Activated CD4-positive, alpha-beta T cell treated with anti-CD3 and anti-CD28 coated beads, Interleukin-2, amount 10 ng/mL, durations not matched to agents 7 days and 5 days (primary cell): ENCODE data around the gene DOP1B. TPM values are rescaled to one million over a fixed set of nuclear protein-coding genes. Genes with fewer than 3 reads are reported as not detected.
"Not testable (repeated sequence)": the region's sequence is repeated elsewhere in the genome, so short reads cannot be mapped to it uniquely, and the experiment has no call there.

Experiments
- CTCF ChIA-PET: fragments of 350-600 bp; sonication (Branson Sonifier 250); formaldehyde crosslinking; loops from one replicate; lab custom pipeline; 2021; ENCODE audit warnings: antibody characterized with exemption; lab: Charles Lee
- POLR2A ChIA-PET: fragments of 350-600 bp; sonication (Branson Sonifier 250); formaldehyde crosslinking; loops from one replicate; lab custom pipeline; 2021; ENCODE audit warnings: antibody characterized with exemption; lab: Charles Lee
- DNase-seq: peaks from one replicate; pipeline ENCODE4 v3.0.0-alpha.2; 2020
- H3K27ac Mint-ChIP-seq: one replicate; pipeline ENCODE4 v1.8.0; 2021; ENCODE audit warnings: mild to moderate bottlenecking, moderate library complexity, mixed read lengths
- H3K27me3 Mint-ChIP-seq: one replicate; pipeline ENCODE4 v1.8.0; 2021; ENCODE audit warnings: mixed read lengths
- H3K36me3 Mint-ChIP-seq: one replicate; pipeline ENCODE4 v1.8.0; 2021; ENCODE audit warnings: low read depth, mixed read lengths
- H3K4me1 Mint-ChIP-seq: one replicate; pipeline ENCODE4 v1.8.0; 2021; ENCODE audit warnings: mixed read lengths
- H3K4me3 Mint-ChIP-seq: one replicate; pipeline ENCODE4 v1.8.0; 2021; ENCODE audit warnings: mild to moderate bottlenecking, moderate library complexity, mixed read lengths
- H3K9me3 Mint-ChIP-seq: one replicate; pipeline ENCODE4 v1.8.0; 2021; ENCODE audit warnings: mixed read lengths
- total RNA-seq, 2 experiments: library from RNA; stranded (reverse); gene quantifications; one replicate each; pipeline ENCODE4 v1.2.3, GENCODE V29; 2021

The DOP1B gene
- total RNA-seq, 2 experiments from 2014 or later = 24.6 to 24.7 TPM

GRCh38 chr21:36126621-36127110 is 30.0 kb upstream of the DOP1B start:
- Mint-ChIP-seq H3K36me3 (peaks cover 5% of the 10 kb centered on the region), H3K27me3 (peaks cover 4% of the 10 kb centered on the region), H3K4me1 (peaks cover 30% of the 10 kb centered on the region), H3K27ac (no peak overlapping the region), H3K9me3 (no peaks in the 10 kb centered on the region), H3K4me3 (no peak overlapping the region)
- CTCF ChIA-PET = interaction anchor here (0.5 to 1.7 kb wide), 2 partner anchors 11 to 96 kb away, joined by 3 to 6 read pairs; no protein-coding TSS in a partner anchor
- POLR2A ChIA-PET = no interaction called here
- DNase-seq = no peak

- ChIA-PET POLR2A (no interaction called here), CTCF (interaction anchor here (0.7 to 1.7 kb wide), 2 partner anchors 12 to 14 kb away, joined by 3 to 6 read pairs; no protein-coding TSS in a partner anchor)
- Mint-ChIP-seq H3K9me3 (no peaks in the 10 kb centered on the region), H3K27ac (peak overlapping the region; percentile 9), H3K4me3 (no peak overlapping the region), H3K36me3 (peaks cover 9% of the 10 kb centered on the region), H3K4me1 (peaks cover 35% of the 10 kb centered on the region), H3K27me3 (peaks cover 4% of the 10 kb centered on the region)
- DNase-seq = no peak
Observed at GRCh38 chr21:36127250-36127904, 29.2 kb upstream of the DOP1B start.

- Mint-ChIP-seq H3K4me3 (no peak overlapping the region), H3K27ac (peak overlapping the region; percentile 33), H3K9me3 (no peaks in the 10 kb centered on the region), H3K36me3 (peaks cover 11% of the 10 kb centered on the region), H3K4me1 (peaks cover 35% of the 10 kb centered on the region), H3K27me3 (peaks cover 4% of the 10 kb centered on the region)
- ChIA-PET CTCF (interaction anchor here (1.7 kb wide), 1 partner anchor 13 kb away, joined by 6 read pairs; no protein-coding TSS in a partner anchor), POLR2A (no interaction called here)
- no peak for DNase-seq
Observed at GRCh38 chr21:36127977-36128376, 28.6 kb upstream of the DOP1B start.

GRCh38 chr21:36129219-36129618 is 27.4 kb upstream of the DOP1B start:
- peaks cover 40% of the 10 kb centered on the region for H3K4me1 Mint-ChIP-seq
- no peaks in the 10 kb centered on the region for H3K9me3 Mint-ChIP-seq
- H3K4me3 Mint-ChIP-seq = peak overlapping the region; percentile 23
- H3K27me3 Mint-ChIP-seq = peaks cover 4% of the 10 kb centered on the region
- POLR2A ChIA-PET = no interaction called here
- peak overlapping the region; percentile 37 for H3K27ac Mint-ChIP-seq
- CTCF ChIA-PET = interaction anchor here (1.1 kb wide), 1 partner anchor 131 kb away, joined by 3 read pairs; no protein-coding TSS in a partner anchor
- no peak for DNase-seq
- peaks cover 11% of the 10 kb centered on the region for H3K36me3 Mint-ChIP-seq

- Mint-ChIP-seq H3K27ac (peak overlapping the region; percentile 68), H3K36me3 (peaks cover 11% of the 10 kb centered on the region), H3K4me3 (peak overlapping the region; percentile 77), H3K4me1 (peaks cover 43% of the 10 kb centered on the region)
- H3K27me3 Mint-ChIP-seq, POLR2A ChIA-PET, H3K9me3 Mint-ChIP-seq, CTCF ChIA-PET, DNase-seq: not testable (repeated sequence)
Observed at GRCh38 chr21:36130414-36130762, 26.2 kb upstream of the DOP1B start.

- H3K27me3 Mint-ChIP-seq, POLR2A ChIA-PET, H3K27ac Mint-ChIP-seq, CTCF ChIA-PET, H3K9me3 Mint-ChIP-seq, DNase-seq: not testable (repeated sequence)
- peak overlapping the region; percentile 77 for H3K4me3 Mint-ChIP-seq
- H3K36me3 Mint-ChIP-seq = peaks cover 11% of the 10 kb centered on the region
- peaks cover 40% of the 10 kb centered on the region for H3K4me1 Mint-ChIP-seq
Observed at GRCh38 chr21:36130839-36131238, 25.8 kb upstream of the DOP1B start.

GRCh38 chr21:36132696-36133095 is 23.9 kb upstream of the DOP1B start:
- Mint-ChIP-seq H3K4me1 (peaks cover 51% of the 10 kb centered on the region), H3K27me3 (peaks cover 2% of the 10 kb centered on the region), H3K27ac (no peak overlapping the region), H3K36me3 (peaks cover 13% of the 10 kb centered on the region), H3K9me3 (no peaks in the 10 kb centered on the region), H3K4me3 (no peak overlapping the region)
- no peak for DNase-seq
- ChIA-PET POLR2A (no interaction called here), CTCF (interaction anchor here (0.8 kb wide), 1 partner anchor 14 kb away, joined by 3 read pairs; no protein-coding TSS in a partner anchor)

- POLR2A ChIA-PET = interaction anchor here (1.4 kb wide), 1 partner anchor 163 kb away, joined by 5 read pairs; no protein-coding TSS in a partner anchor
- CTCF ChIA-PET = no interaction called here
- Mint-ChIP-seq H3K4me3 (peak within 1 kb of the TSS; percentile 88), H3K9me3 (no peaks in the 10 kb centered on the region), H3K27ac (peak within 1 kb of the TSS; percentile 97), H3K4me1 (peaks cover 43% of the 10 kb centered on the region), H3K27me3 (no peaks in the 10 kb centered on the region), H3K36me3 (peaks cover 24% of the 10 kb centered on the region)
- DNase-seq = peak; percentile 64
Observed at GRCh38 chr21:36134803-36135390, 21.7 kb upstream of the DOP1B start, which contains the start of gene CBR3. Gene CBR3, plus strand, starts transcription at chr21:36135079. Its CDS starts 114 bp downstream, at chr21:36135193.

- H3K27ac Mint-ChIP-seq = peak overlapping the region; percentile 97
- H3K4me3 Mint-ChIP-seq = peak overlapping the region; percentile 88
- no peaks in the 10 kb centered on the region for H3K27me3 Mint-ChIP-seq
- peak; percentile 73 for DNase-seq
- ChIA-PET CTCF (interaction anchor here (1.4 to 2.9 kb wide), 2 partner anchors 17 to 195 kb away, joined by 4 to 7 read pairs; no protein-coding TSS in a partner anchor), POLR2A (interaction anchor here (1.0 to 1.4 kb wide), 2 partner anchors 70 to 163 kb away, joined by 3 to 5 read pairs; no protein-coding TSS in a partner anchor)
- H3K9me3 Mint-ChIP-seq = no peaks in the 10 kb centered on the region
- peaks cover 27% of the 10 kb centered on the region for H3K36me3 Mint-ChIP-seq
- H3K4me1 Mint-ChIP-seq = peaks cover 40% of the 10 kb centered on the region
Observed at GRCh38 chr21:36135391-36136102, 21.1 kb upstream of the DOP1B start.

- H3K9me3 Mint-ChIP-seq, POLR2A ChIA-PET, H3K27me3 Mint-ChIP-seq, H3K27ac Mint-ChIP-seq, DNase-seq, H3K4me3 Mint-ChIP-seq: not testable (repeated sequence)
- H3K4me1 Mint-ChIP-seq = peaks cover 38% of the 10 kb centered on the region
- CTCF ChIA-PET = interaction anchor here (1.4 to 1.7 kb wide), 2 partner anchors 13 to 67 kb away, joined by 4 to 5 read pairs; no protein-coding TSS in a partner anchor
- peaks cover 33% of the 10 kb centered on the region for H3K36me3 Mint-ChIP-seq
Observed at GRCh38 chr21:36139791-36140190, 16.8 kb upstream of the DOP1B start.

- H3K9me3 Mint-ChIP-seq = peaks cover 3% of the 10 kb centered on the region
- peaks cover 45% of the 10 kb centered on the region for H3K36me3 Mint-ChIP-seq
- H3K27me3 Mint-ChIP-seq = no peaks in the 10 kb centered on the region
- no peak overlapping the region for H3K4me3 Mint-ChIP-seq
- H3K4me1 Mint-ChIP-seq = peaks cover 45% of the 10 kb centered on the region
- POLR2A ChIA-PET = no interaction called here
- DNase-seq = peak; percentile 95
- CTCF ChIA-PET = interaction anchor here (1.0 to 1.6 kb wide), 4 partner anchors 9 to 14 kb away, joined by 3 to 7 read pairs (median 5); no protein-coding TSS in a partner anchor
- H3K27ac Mint-ChIP-seq = peak overlapping the region; percentile 60
Observed at GRCh38 chr21:36141513-36141925, 15.1 kb upstream of the DOP1B start.

- CTCF ChIA-PET = interaction anchor here (1.4 kb wide), 1 partner anchor 11 kb away, joined by 7 read pairs; no protein-coding TSS in a partner anchor
- H3K9me3 Mint-ChIP-seq, H3K27me3 Mint-ChIP-seq, H3K27ac Mint-ChIP-seq, POLR2A ChIA-PET, DNase-seq, H3K4me3 Mint-ChIP-seq: not testable (repeated sequence)
- peaks cover 47% of the 10 kb centered on the region for H3K4me1 Mint-ChIP-seq
- H3K36me3 Mint-ChIP-seq = peaks cover 40% of the 10 kb centered on the region
Observed at GRCh38 chr21:36144233-36144632, 12.4 kb upstream of the DOP1B start.
